GM21786 (cell line): ENCODE results near the gene UBXN10.

Experiments used
- ATAC-seq: cut with Tn5 transposase; IDR thresholded peaks from one replicate; pipeline ENCODE4 v1.9.1; 2021; ENCODE audit not compliant: unreplicated experiment

Gene UBXN10

DNA sequence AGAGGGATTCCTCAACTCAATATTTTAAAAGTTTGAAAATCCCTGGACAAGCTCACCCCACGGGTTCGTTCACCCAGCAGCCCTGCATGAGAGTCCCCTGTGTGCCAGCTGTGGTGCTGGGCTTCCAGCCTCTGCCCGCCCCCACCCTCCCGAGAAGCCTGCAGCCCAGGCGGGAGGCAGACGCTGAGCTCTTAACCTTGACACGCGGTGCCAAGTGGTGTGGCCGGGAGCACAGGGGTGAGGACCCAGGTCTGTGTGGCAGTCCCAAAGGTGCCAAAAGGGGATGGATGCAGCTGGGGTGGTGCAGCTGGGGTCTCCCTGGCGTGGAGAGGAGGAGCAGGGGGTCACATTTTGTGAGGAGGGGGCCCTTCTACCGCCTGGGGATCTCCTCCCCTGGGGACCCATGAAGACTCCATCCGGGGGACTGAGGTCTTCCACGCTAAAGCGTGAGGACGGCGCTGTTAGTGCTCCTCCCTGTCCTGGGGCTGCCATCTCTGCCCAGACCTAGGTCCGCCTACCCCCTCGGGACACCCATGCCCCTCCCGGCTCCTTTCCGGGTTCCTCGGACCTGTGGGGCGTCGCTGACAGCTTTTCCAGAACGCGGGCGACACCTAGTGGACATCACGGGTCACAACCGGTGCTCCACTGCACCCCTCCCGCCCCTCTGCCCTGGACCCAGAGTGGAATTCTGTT, 33.8 kb upstream of the UBXN10 start:
- no peak for ATAC-seq

DNA sequence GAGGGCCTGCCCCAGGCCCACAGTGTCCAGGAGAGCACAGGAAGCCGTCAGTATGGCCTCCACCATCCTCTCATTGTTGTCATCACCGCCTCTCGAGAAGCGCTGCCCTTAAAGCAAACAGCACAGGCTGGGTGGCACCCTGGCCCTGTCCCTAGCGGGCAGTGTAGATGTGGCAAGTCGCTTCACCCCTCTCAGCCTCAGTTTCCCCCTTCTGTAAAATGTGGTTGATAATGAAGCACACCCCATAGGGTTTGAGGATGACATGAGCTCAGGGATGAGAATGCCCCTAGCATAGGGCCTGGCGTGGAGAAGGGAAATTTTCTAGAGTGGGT, 33.3 kb upstream of the UBXN10 start:
- no peak for ATAC-seq

DNA sequence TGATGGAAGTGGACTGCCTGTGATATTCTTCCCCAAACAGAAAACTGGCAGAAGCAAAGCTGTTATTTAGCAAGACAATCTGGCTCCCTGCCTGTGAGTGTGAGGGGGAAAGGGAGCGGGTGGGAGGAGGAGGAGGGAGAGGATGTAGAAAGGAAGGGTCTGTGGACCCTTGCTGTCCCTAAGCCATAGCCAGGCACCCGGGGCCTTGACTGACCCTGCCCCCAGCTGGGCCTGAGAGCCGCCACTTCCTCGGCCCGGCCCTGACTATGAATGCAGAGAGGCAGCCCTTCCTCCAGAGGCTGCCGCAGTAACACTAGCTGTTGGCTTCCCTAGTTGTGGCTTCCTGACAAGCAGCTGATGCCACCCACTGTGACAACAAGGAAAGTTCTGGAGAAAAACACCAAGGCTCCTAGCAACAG, 32.9 kb upstream of the UBXN10 start:
- no peak for ATAC-seq

DNA sequence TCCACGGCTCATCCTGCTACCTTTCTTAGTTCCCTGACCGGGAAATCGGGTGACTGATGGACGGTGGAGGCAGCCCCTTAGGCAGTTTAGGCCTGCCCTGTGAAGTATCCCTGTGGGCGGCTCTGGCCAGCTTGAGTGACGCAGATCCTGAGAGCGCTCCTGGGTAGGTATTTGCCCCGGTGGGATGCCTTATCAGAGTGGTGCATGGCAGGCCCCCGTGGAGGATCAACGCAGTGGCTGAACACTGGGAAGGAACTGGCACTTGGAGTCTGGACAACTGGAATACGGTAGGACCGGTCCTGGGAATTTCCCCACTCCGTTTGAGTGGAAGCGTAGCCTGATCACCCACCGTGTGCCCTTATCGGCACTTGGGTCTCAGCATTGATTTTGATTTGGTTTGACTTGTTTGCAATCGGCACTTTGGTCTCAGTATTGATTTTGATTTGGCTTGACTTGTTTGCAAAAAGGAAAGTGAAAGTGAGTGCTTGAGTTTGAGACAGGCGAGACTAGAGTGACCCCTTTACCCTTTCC, 31.5 kb upstream of the UBXN10 start:
- ATAC-seq: no peak

DNA sequence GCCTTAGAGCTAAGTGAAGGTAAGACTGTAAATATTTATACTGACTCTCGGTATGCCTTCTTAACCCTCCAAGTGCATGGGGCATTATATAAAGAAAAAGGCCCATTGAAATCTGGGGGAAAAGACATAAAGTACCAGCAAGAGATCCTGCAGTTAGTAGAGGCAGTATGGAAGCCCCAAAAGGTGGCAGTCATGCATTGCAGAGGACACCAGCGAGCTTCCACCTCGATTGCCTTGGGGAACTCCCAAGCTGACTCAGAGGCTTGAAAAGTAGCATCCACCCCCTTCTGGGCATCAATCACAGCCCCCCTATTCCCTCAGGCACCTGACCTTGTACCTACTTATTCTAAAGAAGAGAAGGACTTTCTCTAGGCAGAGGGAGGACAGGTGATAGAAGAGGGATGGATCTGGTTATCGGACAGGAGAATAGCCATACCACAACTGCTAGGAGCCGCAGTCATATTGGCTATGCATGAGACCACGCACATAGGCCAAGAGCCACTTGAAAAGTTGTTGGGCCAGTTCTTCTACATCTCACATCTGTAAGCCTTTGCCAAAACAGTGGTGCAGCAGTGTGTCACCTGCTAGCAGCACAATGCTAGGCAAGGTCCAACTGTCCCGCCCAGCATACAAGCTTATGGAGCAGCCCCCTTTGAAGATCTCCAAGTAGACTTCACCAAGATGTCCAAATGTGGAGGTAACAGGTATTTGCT, 27.4 kb upstream of the UBXN10 start:
- ATAC-seq: no peak

DNA sequence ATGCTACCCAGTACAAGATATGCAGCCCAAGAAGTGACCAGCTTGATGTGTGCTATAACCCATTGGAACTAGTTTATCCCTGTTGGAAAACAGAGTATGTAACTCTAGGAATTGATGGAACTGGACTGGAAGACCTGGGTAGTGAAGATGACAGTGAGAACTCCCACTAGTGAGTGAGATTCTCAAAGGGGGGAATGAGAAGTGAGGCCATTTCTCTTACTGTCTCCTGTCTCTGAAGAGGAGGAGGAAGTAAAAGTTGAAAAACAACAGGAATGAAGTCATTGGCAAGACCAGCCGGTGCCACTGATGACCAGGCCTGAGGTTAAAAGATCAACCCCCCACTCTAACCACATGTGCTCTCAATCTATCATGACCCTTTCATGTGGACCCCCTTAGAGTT, 25.9 kb upstream of the UBXN10 start:
- ATAC-seq: no peak

DNA sequence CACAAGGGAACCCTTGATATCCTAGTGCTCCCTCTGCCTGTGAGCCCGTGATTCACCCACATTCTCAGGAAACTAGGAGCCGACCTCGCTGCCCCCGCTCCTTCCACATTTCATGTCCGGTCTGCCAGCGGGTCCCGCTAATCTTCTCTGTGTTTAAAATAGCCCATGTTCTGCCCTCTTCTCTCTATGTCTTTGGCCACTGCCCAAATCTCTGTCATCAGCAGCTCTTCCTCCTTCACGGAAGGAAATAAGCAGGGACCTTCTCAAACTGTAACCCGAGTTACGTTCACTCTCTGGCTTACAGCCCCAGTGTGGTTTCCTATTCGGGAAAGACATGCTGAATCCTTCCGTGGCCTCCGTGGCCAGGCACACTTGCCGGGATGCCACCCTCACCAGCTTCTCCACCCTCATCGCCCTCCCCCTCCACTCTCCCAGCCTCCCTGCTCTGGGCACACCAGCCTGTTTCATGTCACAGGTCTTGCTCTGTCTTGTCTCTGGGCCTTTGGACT, 21.1 kb upstream of the UBXN10 start:
- ATAC-seq: no peak

DNA sequence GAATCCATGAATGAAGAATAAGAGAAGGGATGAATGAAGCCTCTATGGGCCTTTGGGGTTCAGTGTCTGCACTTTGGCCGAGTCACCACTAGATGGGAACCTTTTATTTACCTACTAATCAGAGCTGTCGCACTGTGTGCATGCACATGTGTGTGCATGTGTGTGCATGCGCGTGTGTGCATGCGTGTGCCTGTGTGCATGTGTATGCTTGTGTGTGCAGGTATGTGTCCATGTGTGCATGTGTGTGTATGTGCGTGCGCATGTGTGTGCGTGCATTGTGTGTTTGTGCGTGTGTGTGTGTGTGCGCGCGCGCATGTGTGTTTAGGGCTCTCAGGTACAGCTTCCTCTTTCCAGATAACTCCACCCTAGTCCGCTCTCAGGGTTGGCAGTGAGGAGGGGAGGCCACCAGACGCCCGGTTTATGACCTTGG, 20.4 kb upstream of the UBXN10 start:
- no peak for ATAC-seq

DNA sequence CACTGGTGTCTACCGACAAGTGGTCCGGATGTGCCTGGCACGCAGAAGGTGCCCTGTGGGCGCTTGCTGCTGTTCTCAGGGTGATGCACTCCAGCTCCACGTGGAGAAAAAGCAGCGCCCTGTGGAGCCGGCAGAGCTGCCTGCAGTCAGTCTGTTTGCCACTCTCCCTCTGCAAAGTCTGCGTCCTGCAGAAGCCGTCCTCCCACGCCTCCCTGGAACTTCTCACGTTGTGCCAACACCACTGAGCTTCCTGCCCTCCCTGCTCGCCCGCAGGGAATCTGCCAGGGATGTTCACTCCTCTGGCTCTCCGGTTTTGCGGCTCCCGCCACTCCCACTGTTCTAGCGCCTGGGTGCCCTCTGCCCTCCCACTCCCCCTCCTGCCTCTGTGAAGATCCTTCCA, 19.8 kb upstream of the UBXN10 start:
- no peak for ATAC-seq

DNA sequence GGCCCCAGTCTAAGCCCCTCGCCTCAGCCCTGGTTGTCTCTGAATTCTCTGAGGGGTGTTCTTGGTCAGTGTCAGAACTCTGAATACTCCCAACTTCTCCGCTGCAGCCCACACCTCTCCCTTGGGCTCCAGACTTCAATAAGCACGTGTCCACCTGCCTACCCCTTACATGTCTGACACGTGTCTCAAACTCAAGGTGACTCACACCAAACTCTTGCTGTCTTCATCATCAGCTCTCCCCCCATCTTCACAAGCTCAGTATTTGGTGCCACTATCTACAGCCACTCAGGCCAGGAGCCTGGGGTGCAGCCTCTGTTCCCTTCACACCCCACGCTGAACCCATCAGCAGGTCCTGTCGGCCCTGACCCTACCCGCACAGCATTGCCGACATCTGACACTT, 18.8 kb upstream of the UBXN10 start:
- ATAC-seq: no peak

- no peak for ATAC-seq
Observed at GRCh38 chr1:20168564-20169491, 17.1 kb upstream of the UBXN10 start.

- ATAC-seq: no peak
Observed at GRCh38 chr1:20169932-20170331, 16.0 kb upstream of the UBXN10 start.

- ATAC-seq: no peak
Observed at GRCh38 chr1:20172033-20172590, 13.8 kb upstream of the UBXN10 start.

DNA sequence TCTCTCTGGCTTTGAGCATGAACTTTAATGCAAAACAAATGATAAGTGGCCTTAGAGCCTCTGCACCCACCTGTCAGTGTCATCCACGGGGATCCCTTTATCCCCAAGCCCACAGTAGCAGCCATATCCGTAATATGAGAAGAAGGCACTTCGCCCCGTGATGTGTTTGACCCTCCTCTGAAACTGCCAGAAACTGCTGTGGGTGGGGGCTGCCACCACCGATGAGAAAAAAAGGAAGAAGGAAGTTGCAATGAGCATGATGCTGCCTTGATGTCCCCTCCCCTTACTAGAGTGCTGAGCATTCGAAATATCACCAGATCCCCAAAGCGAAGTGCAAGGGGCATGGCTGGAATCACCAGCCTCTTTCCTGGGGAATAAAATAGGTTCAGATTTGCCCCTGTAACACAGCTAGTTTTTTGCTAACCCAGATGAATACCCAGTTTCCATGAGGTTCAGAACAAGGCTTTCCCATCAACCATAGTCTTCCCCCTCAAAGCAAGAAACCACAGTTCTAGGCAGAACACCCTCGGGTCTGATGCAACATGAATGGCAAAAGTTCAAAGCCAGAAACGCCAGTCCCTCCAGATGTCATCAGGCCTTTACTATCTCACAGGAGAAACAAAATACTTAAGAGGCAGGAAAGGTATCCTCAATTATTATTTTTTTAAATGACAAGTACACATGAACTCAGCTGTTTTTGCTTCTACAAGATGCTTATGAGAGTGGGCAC, 10.8 kb upstream of the UBXN10 start:
- no peak for ATAC-seq

DNA sequence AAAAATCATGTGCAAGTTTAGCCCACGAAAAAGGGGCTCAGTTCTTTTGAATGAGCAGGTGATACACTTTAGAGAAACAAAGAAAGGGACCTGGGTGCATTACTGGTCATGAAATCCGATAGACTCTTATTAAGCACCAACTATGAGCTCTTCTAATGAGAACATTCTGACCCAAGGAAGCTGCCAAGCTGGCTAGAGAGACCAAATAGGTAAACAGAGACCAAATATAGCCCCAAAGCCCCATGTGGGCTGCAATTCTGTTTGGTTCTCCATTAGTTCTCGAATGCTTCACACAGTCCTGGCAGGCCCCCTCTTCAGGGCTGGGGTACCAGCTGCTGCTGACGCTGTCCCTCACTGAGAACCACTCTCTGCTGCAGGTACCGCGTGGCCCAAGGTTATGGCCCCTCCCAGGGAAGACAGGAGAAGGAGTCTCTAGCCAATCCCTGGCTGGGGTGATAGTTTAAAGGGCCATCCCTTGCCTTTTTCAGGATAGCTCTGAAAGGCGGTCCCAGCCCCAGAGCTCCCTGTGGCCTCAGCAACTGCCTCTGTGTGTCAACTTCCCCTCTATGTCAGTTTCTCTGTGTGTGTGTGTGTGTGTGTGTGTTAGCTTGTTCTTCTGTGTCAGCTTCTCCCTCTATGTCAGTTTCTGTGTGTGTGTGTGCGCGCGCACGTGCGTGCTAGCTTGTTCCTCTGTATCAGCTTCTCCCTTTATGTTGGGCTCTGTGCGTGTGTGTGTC, 7.1 kb upstream of the UBXN10 start:
- ATAC-seq: no peak

DNA sequence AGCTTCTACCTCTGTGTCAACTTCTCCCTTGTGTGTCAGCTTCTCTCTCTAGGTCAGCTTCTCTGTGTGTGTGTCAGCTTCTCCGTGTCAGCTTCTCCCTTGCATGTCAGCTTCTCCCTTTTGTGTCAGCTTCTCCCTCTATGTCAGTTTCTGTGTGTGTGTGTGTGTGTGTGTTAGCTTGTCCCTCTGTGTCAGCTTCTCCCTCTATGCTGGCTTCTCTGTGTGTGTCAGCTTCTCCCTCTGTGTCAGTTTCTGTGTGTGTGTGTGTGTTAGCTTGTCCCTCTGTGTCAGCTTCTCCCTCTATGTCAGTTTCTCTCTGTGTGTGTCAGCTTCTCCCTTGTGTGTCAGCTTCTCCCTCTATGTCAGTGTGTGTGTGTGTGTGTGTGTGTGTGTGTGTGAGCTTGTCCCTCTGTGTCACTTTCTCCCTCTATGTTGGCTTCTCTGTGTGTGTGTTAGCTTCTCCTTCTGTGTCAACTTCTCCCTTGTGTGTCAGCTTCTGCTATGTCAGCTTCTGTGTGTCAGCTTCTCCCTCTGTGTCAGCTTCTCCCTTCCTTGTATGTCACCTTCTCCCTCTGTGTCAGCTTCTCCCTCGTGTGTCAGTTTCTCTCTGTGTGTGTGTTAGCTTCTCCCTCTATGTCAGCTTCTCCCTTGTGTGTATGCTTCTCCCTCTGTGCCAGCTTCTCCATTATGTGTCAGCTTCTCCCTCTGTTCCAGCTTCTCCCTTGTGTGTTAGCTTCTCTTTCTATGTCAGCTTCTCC, 6.3 kb upstream of the UBXN10 start:
- no peak for ATAC-seq

- no peak for ATAC-seq
Observed at GRCh38 chr1:20180129-20180843, 5.6 kb upstream of the UBXN10 start.

- no peak for ATAC-seq
Observed at GRCh38 chr1:20180844-20181207, 5.1 kb upstream of the UBXN10 start.
